GM18868 (cell line): ENCODE measurements around the gene LMO7.
A peak's percentile ranks its signal among the peaks of the same experiment; 100 is the strongest.
"Not testable (repeated sequence)": the region's sequence is repeated elsewhere in the genome, so short reads cannot be mapped to it uniquely, and the experiment has no call there.

Experiments
- ATAC-seq: cut with Tn5 transposase; IDR thresholded peaks from one replicate; pipeline ENCODE4 v1.9.1; 2021; ENCODE audit warnings: mild to moderate bottlenecking, moderate library complexity; ENCODE audit not compliant: unreplicated experiment

LMO7 gene

DNA sequence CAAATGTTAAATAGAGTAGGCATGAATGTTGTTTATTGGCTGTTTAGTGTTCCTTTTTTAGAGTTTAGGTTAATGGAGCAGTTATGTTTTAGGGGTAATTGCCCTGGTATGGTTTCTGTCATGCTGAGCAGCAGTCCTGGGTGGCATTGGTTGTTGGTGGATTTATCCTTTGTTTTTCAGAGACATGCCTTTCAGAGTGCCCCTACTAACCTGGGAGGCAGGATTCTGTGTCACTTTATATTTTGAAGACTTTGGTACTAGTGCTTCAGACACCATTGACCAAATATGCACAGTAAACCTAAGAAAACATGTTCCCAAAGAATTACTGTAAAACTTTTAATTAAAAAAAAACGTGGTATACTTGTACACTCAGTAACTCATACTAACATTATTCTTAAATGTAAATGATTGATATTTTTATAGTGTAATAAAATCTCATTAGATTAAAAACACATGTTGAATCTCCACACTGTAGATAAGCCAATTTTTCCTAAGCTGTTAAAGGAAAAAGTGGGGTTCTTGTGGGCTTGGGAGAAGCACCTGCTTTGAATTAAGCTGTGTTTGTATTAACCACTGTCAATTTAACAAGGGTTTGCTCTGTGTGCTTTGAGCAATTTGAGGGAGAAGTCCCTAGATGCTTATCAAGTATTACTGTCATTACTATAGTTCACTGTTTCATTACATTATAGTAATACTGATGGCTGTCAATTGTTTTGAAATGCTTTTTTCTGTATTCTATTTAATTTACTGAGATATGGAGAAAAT, 133.2 kb downstream of the LMO7 start:
- no peak for ATAC-seq

GRCh38 chr13:75770164-75770563, 134.0 kb downstream of the LMO7 start:
- no peak for ATAC-seq

- ATAC-seq: no peak
These were observed 134.5 kb downstream of the LMO7 start for GRCh38 chr13:75770592-75771011.

DNA sequence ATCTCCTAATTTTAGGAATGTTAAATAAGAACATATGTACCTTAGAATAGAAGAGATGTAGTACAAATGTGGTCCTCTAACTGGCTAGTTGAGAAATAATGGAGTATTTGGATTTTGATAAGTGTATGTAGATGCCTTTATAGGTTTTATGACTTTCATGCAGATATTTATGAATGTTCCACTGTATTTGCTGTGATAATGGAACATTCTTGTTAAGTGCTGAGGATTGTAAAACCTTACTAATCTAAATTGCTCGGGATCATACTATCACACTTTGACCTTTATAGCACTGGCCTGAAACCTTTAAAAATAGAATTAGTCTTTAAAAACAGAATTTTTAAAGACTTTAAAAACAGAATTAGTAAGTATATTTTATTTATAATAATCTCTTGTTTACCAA, 135.1 kb downstream of the LMO7 start:
- no peak for ATAC-seq

DNA sequence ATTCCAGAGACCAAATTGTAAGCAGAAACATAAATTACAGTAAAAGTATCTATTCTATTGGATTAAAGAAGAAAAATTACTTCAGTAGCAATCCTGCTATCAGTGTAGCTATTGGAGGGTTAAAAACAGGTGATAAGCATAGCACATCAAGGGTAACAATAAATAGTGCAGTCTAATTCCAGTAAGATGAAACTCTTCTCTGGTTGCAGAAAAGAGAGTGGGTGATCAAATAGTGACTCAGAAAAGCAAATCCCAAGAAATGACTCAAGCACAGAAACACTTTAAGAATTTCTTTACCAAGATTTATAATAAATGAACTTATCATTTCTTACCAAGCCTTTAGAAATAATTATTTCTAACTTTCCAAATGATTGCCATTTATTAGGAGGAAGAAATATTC, 135.7 kb downstream of the LMO7 start:
- peak; percentile 63 for ATAC-seq

DNA sequence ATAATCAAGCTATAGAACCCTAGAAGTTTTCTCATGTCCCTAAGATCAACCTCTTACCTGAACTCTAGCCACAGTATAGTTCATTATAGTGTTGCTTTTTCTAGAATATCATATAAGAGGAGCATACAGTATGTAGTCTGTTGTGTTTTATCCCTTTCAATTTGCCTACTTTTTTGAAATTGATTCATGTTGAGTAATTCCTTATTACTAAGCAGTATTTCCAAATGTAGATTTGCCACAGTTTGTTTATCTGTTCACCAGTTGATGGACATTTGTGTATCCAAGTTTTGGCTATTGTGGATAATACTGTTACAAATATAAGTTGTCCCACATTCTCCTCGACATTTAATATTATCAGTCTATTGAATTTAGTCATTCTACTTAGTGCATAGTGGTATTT, 138.0 kb downstream of the LMO7 start:
- no peak for ATAC-seq

- ATAC-seq: no peak
These were observed 140.4 kb downstream of the LMO7 start for GRCh38 chr13:75776550-75776949.

GRCh38 chr13:75779393-75779792, 143.3 kb downstream of the LMO7 start:
- ATAC-seq: no peak

DNA sequence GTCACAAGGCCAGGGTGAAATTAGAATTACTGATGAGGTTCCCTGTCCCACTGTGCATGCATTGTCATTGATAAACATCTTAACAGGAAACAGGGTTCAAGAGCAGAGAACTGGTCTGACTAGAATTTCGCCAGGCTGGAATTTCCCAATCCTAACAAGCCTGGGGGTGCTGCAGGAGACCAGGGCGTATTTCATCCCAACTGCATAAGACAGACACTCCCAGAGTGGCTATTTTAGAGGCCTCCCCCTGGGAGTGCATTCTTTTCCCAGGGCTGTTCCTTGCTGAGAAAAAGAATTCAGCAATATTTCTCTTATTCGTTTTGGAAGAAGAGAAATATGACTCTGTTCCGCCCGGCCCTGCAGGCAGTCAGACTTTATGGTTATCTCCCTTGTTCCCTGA, 144.0 kb downstream of the LMO7 start:
- not testable (repeated sequence) for ATAC-seq

GRCh38 chr13:75782985-75783384, 146.9 kb downstream of the LMO7 start:
- no peak for ATAC-seq

GRCh38 chr13:75784003-75784402, 147.9 kb downstream of the LMO7 start:
- no peak for ATAC-seq

DNA sequence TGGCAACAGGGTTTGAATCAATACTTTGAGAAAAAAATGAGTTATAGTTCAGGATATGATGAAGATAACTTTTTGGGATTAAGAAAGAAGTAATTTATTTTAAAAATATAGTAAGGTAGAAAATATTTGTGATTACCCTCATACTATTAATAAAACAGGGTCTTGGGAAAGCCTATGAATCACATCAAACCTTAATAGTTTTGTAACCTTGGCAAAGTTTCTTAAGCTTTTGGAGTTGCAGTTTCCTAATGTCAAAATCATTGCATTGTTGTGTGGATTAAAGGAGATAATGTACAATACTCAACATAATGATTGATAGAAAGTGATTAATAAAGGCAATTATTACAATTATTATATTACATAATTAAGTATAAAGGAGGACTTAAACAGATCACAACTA, 149.0 kb downstream of the LMO7 start:
- no peak for ATAC-seq

- ATAC-seq: no peak
These were observed 151.3 kb downstream of the LMO7 start for GRCh38 chr13:75787249-75787928.

DNA sequence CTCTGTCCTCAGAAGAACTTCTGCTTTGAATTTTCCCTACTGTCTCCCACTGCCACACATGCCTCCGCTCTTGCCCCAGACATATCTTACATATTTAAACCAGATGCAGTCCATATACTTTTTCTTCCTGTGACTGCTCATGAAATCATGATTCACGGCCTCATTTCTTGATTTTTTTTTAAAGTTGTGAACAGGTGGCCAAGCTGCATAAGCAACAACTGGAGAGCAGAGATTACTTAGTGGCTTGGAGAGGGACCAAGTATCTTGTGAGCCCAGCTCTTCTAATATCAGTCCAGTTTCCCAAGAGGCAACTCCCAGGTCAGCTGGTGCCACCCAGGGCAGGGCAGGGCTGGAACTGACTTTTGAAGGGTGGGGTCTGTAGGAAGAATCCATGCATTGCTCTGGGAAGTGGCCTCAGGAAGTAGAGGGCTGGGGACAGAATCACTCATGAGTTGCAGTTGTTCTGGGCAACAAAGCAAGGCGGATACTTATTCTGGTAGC, 152.4 kb downstream of the LMO7 start:
- ATAC-seq: peak; percentile 33

DNA sequence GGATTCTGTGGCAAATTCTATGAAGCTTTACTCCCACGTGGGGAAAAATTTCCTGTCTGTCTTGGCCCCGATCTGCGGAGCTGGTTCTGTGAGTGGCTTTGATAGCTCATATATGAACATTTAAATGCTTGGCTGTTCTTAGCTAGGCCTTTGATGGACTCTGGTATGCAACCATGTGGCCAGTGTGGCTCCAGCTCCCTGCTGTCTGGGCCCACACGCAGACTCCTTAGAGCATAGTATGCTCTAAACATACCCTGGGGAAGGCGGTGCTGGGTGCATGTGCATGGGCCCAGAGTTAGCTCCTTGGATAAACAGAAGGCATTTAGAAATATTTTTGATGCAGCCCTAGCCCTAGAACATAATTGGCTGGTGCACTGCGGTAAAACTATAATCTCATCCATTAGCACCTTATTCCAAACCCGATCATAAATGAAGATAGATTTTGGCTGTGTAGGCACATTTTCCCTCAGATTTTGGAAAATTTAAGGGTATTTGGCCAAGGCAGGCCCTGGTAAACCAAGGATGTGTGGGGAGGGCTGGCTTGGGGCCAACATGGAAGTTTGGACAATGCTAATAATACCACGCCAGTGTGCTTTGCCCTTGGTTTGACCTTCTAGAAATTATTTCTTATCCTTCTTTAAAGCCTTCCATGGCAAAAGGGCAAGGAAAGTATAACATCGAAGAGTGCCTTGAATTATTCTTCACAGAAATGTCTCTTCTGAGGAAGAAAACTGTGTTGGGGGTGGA, 153.5 kb downstream of the LMO7 start:
- no peak for ATAC-seq

- ATAC-seq: no peak
These were observed 154.3 kb downstream of the LMO7 start for GRCh38 chr13:75790198-75790970.

- no peak for ATAC-seq
These were observed 156.5 kb downstream of the LMO7 start for GRCh38 chr13:75792526-75793187.

DNA sequence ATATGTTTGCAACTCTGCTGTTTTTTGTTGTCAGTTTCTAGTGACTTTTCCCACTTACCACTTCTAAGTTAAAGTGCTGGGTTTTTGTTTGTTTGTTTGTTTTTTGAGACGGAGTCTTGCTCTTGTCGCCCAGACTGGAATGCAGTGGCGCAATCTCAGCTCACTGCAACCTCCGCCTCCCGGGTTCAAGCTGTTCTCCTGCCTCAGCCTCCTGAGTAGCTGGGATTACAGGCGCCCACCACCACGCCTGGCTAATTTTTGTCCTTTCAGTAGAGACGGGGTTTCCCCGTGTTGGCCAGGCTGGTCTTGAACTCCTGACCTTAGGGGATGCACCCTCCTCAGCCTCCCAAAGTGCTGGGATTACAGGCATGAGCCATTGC, 157.0 kb downstream of the LMO7 start:
- ATAC-seq: not testable (repeated sequence)

DNA sequence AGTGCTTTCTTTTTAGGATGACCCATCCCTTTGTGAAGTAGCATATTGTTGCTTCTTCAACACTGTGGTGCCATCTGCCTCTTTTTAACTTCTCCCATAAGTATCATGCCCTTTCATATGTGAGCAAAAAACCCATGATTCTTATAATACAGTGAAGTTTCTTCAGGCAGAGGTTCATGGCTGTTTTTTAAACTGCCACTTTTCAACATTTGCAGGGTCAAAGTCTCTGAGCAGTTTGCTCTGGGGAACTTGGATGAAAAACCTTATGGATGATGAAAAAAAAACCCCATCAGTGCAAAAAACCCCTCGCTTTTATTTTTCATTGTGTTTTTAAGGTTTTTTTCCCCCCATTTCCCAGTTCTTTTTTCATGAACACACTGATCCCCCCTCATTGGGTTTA, 158.5 kb downstream of the LMO7 start:
- ATAC-seq: no peak

DNA sequence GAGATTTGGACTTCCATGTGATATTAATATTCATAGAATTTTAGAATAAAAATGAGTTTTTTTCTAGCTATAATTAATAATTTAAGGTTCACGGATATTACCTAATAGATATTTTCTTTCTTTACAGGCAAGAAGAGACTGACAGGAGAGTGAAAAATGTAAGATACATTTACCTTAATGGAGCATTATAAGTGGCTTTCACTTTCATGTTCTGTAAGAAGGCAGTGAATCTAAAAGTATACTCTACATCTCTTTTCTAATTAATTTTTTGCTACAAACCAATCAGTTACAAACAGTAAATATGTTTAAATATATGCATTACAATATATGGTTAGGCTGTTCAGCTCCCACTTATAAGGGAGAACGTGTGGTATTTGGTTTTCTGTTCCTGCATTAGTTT, 159.1 kb downstream of the LMO7 start:
- ATAC-seq: no peak
